HK-2 (cell line): ENCODE data around the gene HERC4.
A peak's percentile ranks its signal among the peaks of the same experiment; 100 is the strongest.

Source experiments
- DNase-seq: peaks from one replicate; pipeline ENCODE4 v3.0.0-alpha.2; 2018; ENCODE audit not compliant: unreplicated experiment

Gene HERC4

GRCh38 chr10:67959839-67960476 lies 115.1 kb downstream of the HERC4 start:
- DNase-seq: no peak

GRCh38 chr10:67955614-67956013 lies 119.5 kb downstream of the HERC4 start:
- DNase-seq: no peak

GRCh38 chr10:67943917-67944316 lies 131.2 kb downstream of the HERC4 start:
- DNase-seq: no peak

- DNase-seq: no peak
Observed at GRCh38 chr10:67936416-67936815, 138.7 kb downstream of the HERC4 start.

- no peak for DNase-seq
Observed at GRCh38 chr10:67935223-67935622, 139.9 kb downstream of the HERC4 start.

- DNase-seq: no peak
Observed at GRCh38 chr10:67934336-67934735, 140.7 kb downstream of the HERC4 start.

GRCh38 chr10:67933199-67933598 lies 141.9 kb downstream of the HERC4 start:
- no peak for DNase-seq

- DNase-seq: no peak
Observed at GRCh38 chr10:67926951-67927350, 148.1 kb downstream of the HERC4 start.

GRCh38 chr10:67925449-67926005 lies 149.6 kb downstream of the HERC4 start:
- no peak for DNase-seq

GRCh38 chr10:67924136-67924535 lies 150.9 kb downstream of the HERC4 start:
- DNase-seq: no peak

- DNase-seq: no peak
Observed at GRCh38 chr10:67923551-67923950, 151.5 kb downstream of the HERC4 start.

GRCh38 chr10:67921065-67921464 lies 154.0 kb downstream of the HERC4 start:
- DNase-seq: no peak

GRCh38 chr10:67917679-67918078 lies 157.4 kb downstream of the HERC4 start:
- DNase-seq: no peak

GRCh38 chr10:67917169-67917568 lies 157.9 kb downstream of the HERC4 start:
- no peak for DNase-seq

GRCh38 chr10:67914777-67915340 lies 160.2 kb downstream of the HERC4 start:
- no peak for DNase-seq

GRCh38 chr10:67912331-67912946 lies 162.6 kb downstream of the HERC4 start:
- no peak for DNase-seq

GRCh38 chr10:67903581-67903980 lies 171.5 kb downstream of the HERC4 start:
- DNase-seq: no peak

- no peak for DNase-seq
Observed at GRCh38 chr10:67893637-67894036, 181.4 kb downstream of the HERC4 start.

- DNase-seq: peak; percentile 89
Observed at GRCh38 chr10:67884842-67885670, 190.0 kb downstream of the HERC4 start.

- peak; percentile 98 for DNase-seq
Observed at GRCh38 chr10:67884313-67884841, 190.7 kb downstream of the HERC4 start, which contains the start of gene SIRT1. Gene SIRT1 (plus strand): TSS chr10:67884656. CDS start chr10:67884722, 66 bp downstream.

- DNase-seq: no peak
Observed at GRCh38 chr10:67883710-67884312, 191.3 kb downstream of the HERC4 start.
